GM23338 (cell line): ENCODE data around the gene OR52E2. TPM values are rescaled to one million over a fixed set of nuclear protein-coding genes. Genes with fewer than 3 reads are reported as not detected.

Experiments used
- ATAC-seq: fragments of 200-7000 bp; cut with Tn5 transposase; 3 replicates; pipeline ENCODE4 v1.9.1; 2020
- DNase-seq: peaks from one replicate; pipeline ENCODE4 v3.0.0-alpha.2; 2015; ENCODE audit warnings: low spot score
- H2AFZ ChIP-seq: fragments of 200-600 bp; sonication (generic); 2 replicates; pipeline ENCODE4 v1.8.0; 2016; ENCODE audit warnings: antibody characterized with exemption, mild to moderate bottlenecking, moderate library complexity
- H3F3A ChIP-seq: fragments of 200-600 bp; sonication (generic); replicated peaks from 2 replicates; pipeline ENCODE4 v1.8.0; 2017; ENCODE audit warnings: antibody characterized with exemption, mixed run types, low read depth
- H3K27ac ChIP-seq: fragments of 200-600 bp; sonication (generic); 2 replicates; pipeline ENCODE4 v1.6.1; 2016; ENCODE audit warnings: low read depth
- H3K27me3 ChIP-seq: fragments of 200-600 bp; sonication (generic); 2 replicates; pipeline ENCODE4 v1.8.0; 2016; ENCODE audit warnings: mild to moderate bottlenecking, mixed run types, moderate library complexity; ENCODE audit not compliant: insufficient read depth
- H3K36me3 ChIP-seq: fragments of 200-600 bp; sonication (generic); 2 replicates; pipeline ENCODE4 v1.8.0; 2016; ENCODE audit warnings: mild to moderate bottlenecking; ENCODE audit not compliant: insufficient read depth
- H3K4me1 ChIP-seq: fragments of 200-600 bp; sonication (generic); 2 replicates; pipeline ENCODE4 v1.8.0; 2016; ENCODE audit warnings: mild to moderate bottlenecking, moderate library complexity; ENCODE audit not compliant: insufficient read depth
- H3K4me2 ChIP-seq: fragments of 200-600 bp; sonication (generic); 2 replicates; pipeline ENCODE4 v1.7.1; 2017; ENCODE audit warnings: mixed run types
- H3K4me3 ChIP-seq: fragments of 200-600 bp; sonication (generic); 2 replicates; pipeline ENCODE4 v1.6.1; 2016; ENCODE audit warnings: mixed run types
- H3K79me2 ChIP-seq: fragments of 200-600 bp; sonication (generic); replicated peaks from 2 replicates; pipeline ENCODE4 v1.8.0; 2017; ENCODE audit warnings: mild to moderate bottlenecking; ENCODE audit not compliant: insufficient read depth
- H3K9me2 ChIP-seq: fragments of 200-600 bp; sonication (generic); 2 replicates; pipeline ENCODE4 v1.8.0; 2017; ENCODE audit not compliant: insufficient read depth
- H4K20me1 ChIP-seq: fragments of 200-600 bp; sonication (generic); replicated peaks from 2 replicates; pipeline ENCODE4 v1.8.0; 2017; ENCODE audit warnings: mild to moderate bottlenecking; ENCODE audit not compliant: insufficient read depth
- H3K27ac Mint-ChIP-seq: 2 replicates; pipeline ENCODE4 v1.8.0; 2020; ENCODE audit warnings: inconsistent platforms, mild to moderate bottlenecking, moderate library complexity, mixed read lengths
- H3K27me3 Mint-ChIP-seq: 3 replicates; pipeline ENCODE4 v1.8.0; 2022; ENCODE audit warnings: low read depth, mild to moderate bottlenecking, moderate library complexity, mixed read lengths, inconsistent platforms; ENCODE audit not compliant: insufficient read depth, poor library complexity
- H3K36me3 Mint-ChIP-seq: 3 replicates; pipeline ENCODE4 v1.8.0; 2021; ENCODE audit warnings: low read depth, mild to moderate bottlenecking, inconsistent platforms, moderate library complexity, mixed read lengths
- H3K4me1 Mint-ChIP-seq: 3 replicates; pipeline ENCODE4 v1.8.0; 2020; ENCODE audit warnings: mild to moderate bottlenecking, inconsistent platforms, mixed read lengths
- H3K4me3 Mint-ChIP-seq: 3 replicates; pipeline ENCODE4 v1.8.0; 2021; ENCODE audit warnings: moderate library complexity, mild to moderate bottlenecking, inconsistent platforms, mixed read lengths
- H3K9me3 Mint-ChIP-seq: 3 replicates; pipeline ENCODE4 v1.8.0; 2020; ENCODE audit warnings: moderate library complexity, mild to moderate bottlenecking, inconsistent platforms, mixed read lengths
- CREB1 ChIP-seq: fragments of 250-450 bp; sonication (Bioruptor Pico); IDR thresholded peaks from 2 replicates; pipeline ENCODE4 v1.5.0; 2020; ENCODE audit warnings: low read depth, mild to moderate bottlenecking, moderate library complexity
- CTCF ChIP-seq, 2 experiments: fragments of 200-600 bp in 1 of 2; sonication (generic) in 1 of 2; conservative IDR thresholded peaks; 2 replicates each; pipeline versions ENCODE4 v1.5.1 to v1.6.1; 2016 to 2017; ENCODE audit warnings: antibody characterized with exemption in 2 of 2, low read depth in 2 of 2, mild to moderate bottlenecking in 2 of 2, moderate library complexity in 1 of 2
- ETS1 ChIP-seq: IDR thresholded peaks from 2 replicates; pipeline ENCODE4 v1.6.1; 2016; ENCODE audit warnings: antibody characterized with exemption
- EZH2 ChIP-seq: fragments of 200-600 bp; sonication (generic); IDR thresholded peaks from one replicate; pipeline ENCODE4 v1.8.0; 2017; ENCODE audit warnings: antibody characterized with exemption, mild to moderate bottlenecking, low read depth; ENCODE audit not compliant: unreplicated experiment
- EZH2phosphoT487 ChIP-seq: fragments of 200-600 bp; sonication (generic); IDR thresholded peaks from one replicate; pipeline ENCODE4 v1.8.1; 2018; ENCODE audit warnings: antibody characterized with exemption; ENCODE audit not compliant: unreplicated experiment
- JUNB ChIP-seq: IDR thresholded peaks from one replicate; pipeline ENCODE4 v1.6.1; 2016; ENCODE audit warnings: antibody characterized with exemption; ENCODE audit not compliant: unreplicated experiment
- NANOG ChIP-seq: IDR thresholded peaks from 2 replicates; pipeline ENCODE4 v1.6.1; 2016; ENCODE audit warnings: antibody characterized with exemption, borderline replicate concordance
- POLR2AphosphoS5 ChIP-seq: IDR thresholded peaks from 2 replicates; pipeline ENCODE4 v1.6.1; 2016; ENCODE audit warnings: antibody characterized with exemption, low read depth
- REST ChIP-seq: IDR thresholded peaks from one replicate; pipeline ENCODE4 v1.6.1; 2018; ENCODE audit warnings: antibody characterized with exemption; ENCODE audit not compliant: unreplicated experiment
- STAT1 ChIP-seq: IDR thresholded peaks from one replicate; pipeline ENCODE4 v1.6.1; 2016; ENCODE audit warnings: antibody characterized with exemption; ENCODE audit not compliant: unreplicated experiment
- ZNF114 ChIP-seq: fragments of 250-450 bp; sonication (Bioruptor Pico); IDR thresholded peaks from 2 replicates; pipeline ENCODE4 v1.5.0; 2020; ENCODE audit warnings: mild to moderate bottlenecking, moderate library complexity
- ZNF331 ChIP-seq: fragments of 250-450 bp; sonication (Bioruptor Pico); IDR thresholded peaks from 2 replicates; pipeline ENCODE4 v1.5.0; 2020; ENCODE audit warnings: low read depth, mild to moderate bottlenecking, moderate library complexity
- ZNF462 ChIP-seq: fragments of 250-450 bp; sonication (Bioruptor Pico); IDR thresholded peaks from 2 replicates; pipeline ENCODE4 v1.5.0; 2020; ENCODE audit warnings: mild to moderate bottlenecking, moderate library complexity
- polyA plus RNA-seq: library from polyadenylated mRNA; unstranded; fragments of >200 nt; fragmentation: Nextera tagmentation; extraction: Ambion mirVana; gene quantifications from 2 replicates; pipeline ENCODE4 v1.2.1, GENCODE V29; 2016
- total RNA-seq: library from RNA; depleted of rRNA; stranded (reverse); fragments of >200 nt; shearing (Covaris generic); gene quantifications from 2 replicates; pipeline ENCODE4 v1.2.3, GENCODE V29; 2014

Gene OR52E2
- total and polyA plus RNA-seq, 2 experiments from 2014 or later: not detected

GRCh38 chr11:5071799-5072198, 12.4 kb upstream of the OR52E2 start:
- H3K36me3 Mint-ChIP-seq: no peaks in the 10 kb centered on the region
- H3K27me3 ChIP-seq: no peaks in the 10 kb centered on the region
- H3K4me1 Mint-ChIP-seq: peaks cover 5% of the 10 kb centered on the region; the same call in 2 of the 3 replicates
- no peak overlapping the region for H3K27ac ChIP-seq
- H3K79me2 ChIP-seq: no peaks in the 10 kb centered on the region
- H3K36me3 ChIP-seq: no peaks in the 10 kb centered on the region
- no peaks in the 10 kb centered on the region for H3K27me3 Mint-ChIP-seq
- DNase-seq (no peak), ATAC-seq (no peak; the same call in 2 of the 3 replicates)
- H3K4me3 ChIP-seq: no peak overlapping the region
- no peaks in the 10 kb centered on the region for H4K20me1 ChIP-seq
- no peak overlapping the region for H2AFZ ChIP-seq
- H3K27ac Mint-ChIP-seq: no peak overlapping the region
- TF ChIP-seq STAT1 (no peak), JUNB (no peak), NANOG (no peak), ETS1 (no peak), ZNF114 (CRISPR knock-in tag) (no peak), POLR2AphosphoS5 (no peak), REST (no peak), CTCF (conservative IDR thresholded peaks at IDR 0.05; ENCODE audit: low read depth in 2 of 2) (no peak), EZH2phosphoT487 (no peak), ZNF462 (CRISPR knock-in tag) (no peak), ZNF331 (CRISPR knock-in tag) (no peak), CREB1 (no peak), EZH2 (no peak)
- no peaks in the 10 kb centered on the region for H3K9me3 Mint-ChIP-seq
- 0 out of 2 replicates have a peak, but pooled peaks cover 3% of the 10 kb centered on the region for H3K9me2 ChIP-seq
- H3F3A ChIP-seq: no peaks in the 10 kb centered on the region
- H3K4me1 ChIP-seq: no peaks in the 10 kb centered on the region
- H3K4me2 ChIP-seq: no peak overlapping the region
- H3K4me3 Mint-ChIP-seq: no peak overlapping the region
